ENCODE data around the gene ABTB2.
A peak's percentile ranks its signal among the peaks of the same experiment; 100 is the strongest.

Gene ABTB2

DNA sequence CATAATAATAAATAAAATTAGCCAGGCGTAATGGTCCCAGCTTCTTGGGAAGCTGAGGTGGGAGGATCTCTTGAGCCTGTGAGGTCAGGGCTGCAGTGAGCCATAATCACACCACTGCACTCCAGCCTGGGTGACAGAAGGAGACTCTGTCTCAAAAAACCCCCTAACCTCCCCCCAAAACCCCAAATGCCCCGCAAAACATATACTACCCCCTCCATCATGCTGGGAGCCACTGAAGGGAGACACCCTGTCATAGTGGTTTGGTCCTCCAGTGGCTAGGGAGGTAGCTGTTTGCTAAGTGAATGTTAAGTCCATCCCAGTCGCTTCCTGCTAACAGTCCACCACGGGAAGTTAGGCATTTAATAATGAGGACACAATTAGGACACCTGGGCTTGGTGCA is 125.0 kb downstream of the ABTB2 start:
- no peak for TF ChIP-seq ZFX (IDR thresholded peaks at IDR 0.05)
- TF ChIP-seq, protein P1, sequence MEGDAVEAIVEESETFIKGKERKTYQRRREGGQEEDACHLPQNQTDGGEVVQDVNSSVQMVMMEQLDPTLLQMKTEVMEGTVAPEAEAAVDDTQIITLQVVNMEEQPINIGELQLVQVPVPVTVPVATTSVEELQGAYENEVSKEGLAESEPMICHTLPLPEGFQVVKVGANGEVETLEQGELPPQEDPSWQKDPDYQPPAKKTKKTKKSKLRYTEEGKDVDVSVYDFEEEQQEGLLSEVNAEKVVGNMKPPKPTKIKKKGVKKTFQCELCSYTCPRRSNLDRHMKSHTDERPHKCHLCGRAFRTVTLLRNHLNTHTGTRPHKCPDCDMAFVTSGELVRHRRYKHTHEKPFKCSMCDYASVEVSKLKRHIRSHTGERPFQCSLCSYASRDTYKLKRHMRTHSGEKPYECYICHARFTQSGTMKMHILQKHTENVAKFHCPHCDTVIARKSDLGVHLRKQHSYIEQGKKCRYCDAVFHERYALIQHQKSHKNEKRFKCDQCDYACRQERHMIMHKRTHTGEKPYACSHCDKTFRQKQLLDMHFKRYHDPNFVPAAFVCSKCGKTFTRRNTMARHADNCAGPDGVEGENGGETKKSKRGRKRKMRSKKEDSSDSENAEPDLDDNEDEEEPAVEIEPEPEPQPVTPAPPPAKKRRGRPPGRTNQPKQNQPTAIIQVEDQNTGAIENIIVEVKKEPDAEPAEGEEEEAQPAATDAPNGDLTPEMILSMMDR (conservative IDR thresholded peaks at IDR 0.05), result no peak
- H3K27ac ChIP-seq, result no peak overlapping the region

DNA sequence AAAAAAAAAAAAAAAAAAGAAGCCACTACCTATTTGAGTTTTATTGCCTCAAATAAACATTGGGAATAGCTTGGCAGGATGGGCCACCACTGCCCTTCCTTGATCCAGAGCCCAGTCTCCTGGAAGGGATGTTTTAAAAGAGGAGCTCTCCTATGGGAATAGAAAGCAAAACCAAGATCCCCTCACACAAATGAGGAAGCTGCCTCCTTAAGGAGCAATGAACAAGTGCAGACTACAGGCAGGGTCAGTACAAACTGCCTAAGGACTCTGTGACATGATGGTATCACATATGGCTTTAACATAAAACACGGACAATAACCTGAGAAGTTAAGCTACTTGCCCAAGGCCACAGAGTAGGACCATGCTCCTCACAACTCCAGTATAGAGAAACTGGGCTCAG is 131.6 kb downstream of the ABTB2 start:
- H3K27ac ChIP-seq, result no peak overlapping the region
- no peak for TF ChIP-seq ZFX (IDR thresholded peaks at IDR 0.05)
- TF ChIP-seq, protein P1 (conservative IDR thresholded peaks at IDR 0.05), result no peak

DNA sequence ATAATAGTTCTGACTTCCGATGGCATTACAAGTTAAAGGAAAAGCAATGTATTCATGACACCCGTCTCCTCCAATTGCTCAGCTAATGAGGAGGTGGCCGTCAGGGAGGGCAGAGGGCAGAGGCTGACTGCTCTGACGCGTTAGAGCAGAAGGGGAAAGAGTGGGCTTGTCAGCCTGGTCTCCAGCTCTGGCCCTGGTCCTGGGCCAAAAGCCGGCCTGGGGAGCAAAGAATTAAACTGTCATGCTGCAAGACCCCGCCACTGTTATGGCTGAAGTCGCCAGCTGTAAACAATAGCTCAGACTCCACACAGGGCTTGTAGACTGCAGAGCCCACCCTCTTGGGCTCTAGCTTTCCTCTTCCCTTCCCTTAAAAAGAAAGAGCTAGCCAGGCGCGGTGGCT is 132.7 kb downstream of the ABTB2 start:
- H3K27ac ChIP-seq, result no peak overlapping the region
- no peak for TF ChIP-seq ZFX (IDR thresholded peaks at IDR 0.05)
- TF ChIP-seq, protein P1 (conservative IDR thresholded peaks at IDR 0.05), result no peak

- no peak for TF ChIP-seq ZFX (IDR thresholded peaks at IDR 0.05)
- TF ChIP-seq, protein P1 (conservative IDR thresholded peaks at IDR 0.05), result no peak
- no peak overlapping the region for H3K27ac ChIP-seq
These were observed 133.3 kb downstream of the ABTB2 start for GRCh38 chr11:34224434-34224966.

DNA sequence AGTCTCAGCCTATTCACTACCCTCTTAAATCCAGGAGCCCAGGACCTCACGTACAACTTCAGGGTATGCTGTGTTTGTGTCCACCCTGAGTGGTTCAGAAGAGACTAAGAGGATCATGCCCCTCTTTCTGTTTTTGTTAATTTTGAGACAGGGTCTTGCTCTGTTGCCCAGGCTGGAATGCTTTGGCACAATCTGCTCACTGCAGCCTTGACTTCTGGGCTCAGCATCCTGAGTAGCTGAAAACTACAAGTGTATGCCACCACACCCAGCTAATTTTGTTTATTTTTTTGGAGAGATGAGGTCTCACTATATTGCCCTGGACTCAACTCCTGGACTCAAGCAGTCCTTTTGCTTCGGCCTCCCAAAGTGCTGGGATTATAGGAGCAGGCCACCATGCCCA is 133.9 kb downstream of the ABTB2 start:
- no peak overlapping the region for H3K27ac ChIP-seq
- TF ChIP-seq, protein P1 (conservative IDR thresholded peaks at IDR 0.05), result no peak
- no peak for TF ChIP-seq ZFX (IDR thresholded peaks at IDR 0.05)

- peak overlapping the region; percentile 32 for H3K27ac ChIP-seq
- TF ChIP-seq, protein P1 (conservative IDR thresholded peaks at IDR 0.05), result no peak
- TF ChIP-seq ZFX (IDR thresholded peaks at IDR 0.05), result no peak
These were observed 134.6 kb downstream of the ABTB2 start for GRCh38 chr11:34223021-34223813.

DNA sequence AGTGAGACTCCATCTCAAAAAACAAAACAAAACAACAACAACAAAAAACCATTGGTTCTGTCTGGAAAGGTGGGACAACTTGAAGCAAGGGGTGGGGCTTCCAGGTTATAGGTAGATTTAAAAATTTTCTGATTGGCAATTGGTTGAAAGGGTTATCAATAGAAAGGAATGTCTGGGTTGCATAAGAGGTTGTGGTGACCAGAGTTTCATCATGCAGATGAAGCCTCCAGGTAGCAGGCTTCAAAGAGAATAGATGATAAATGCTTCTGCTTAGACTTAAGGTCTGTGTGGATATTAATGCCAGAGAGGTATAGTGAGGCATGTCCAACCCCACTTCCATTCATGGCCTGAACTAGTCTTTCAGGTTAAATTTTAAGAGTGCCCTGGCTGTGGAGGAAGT is 135.8 kb downstream of the ABTB2 start:
- no peak overlapping the region for H3K27ac ChIP-seq
- TF ChIP-seq ZFX (IDR thresholded peaks at IDR 0.05), result no peak
- TF ChIP-seq, protein P1 (conservative IDR thresholded peaks at IDR 0.05), result no peak
